Measurements from ENCODE around the gene GAN.

DNA sequence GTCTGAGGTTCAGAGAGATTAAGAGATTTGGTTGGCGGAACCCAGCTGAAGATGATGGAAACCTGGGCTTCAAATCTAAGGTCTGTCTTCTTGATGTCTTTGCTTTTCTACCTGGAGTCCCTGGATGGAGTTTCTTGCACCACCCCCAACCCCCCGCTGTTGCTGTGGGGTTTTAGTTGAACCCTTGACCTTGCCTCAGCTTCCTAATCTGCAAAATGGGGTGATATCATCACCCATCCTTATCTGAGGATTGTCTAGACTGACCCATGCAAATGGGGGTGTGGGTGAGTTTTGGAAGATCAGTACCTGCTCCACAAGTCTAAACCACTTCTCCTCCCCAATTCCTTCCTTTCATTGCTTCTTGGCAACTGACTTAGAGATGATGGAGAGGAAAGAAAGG is 120.8 kb downstream of the GAN start:
- TF ChIP-seq, protein P1, sequence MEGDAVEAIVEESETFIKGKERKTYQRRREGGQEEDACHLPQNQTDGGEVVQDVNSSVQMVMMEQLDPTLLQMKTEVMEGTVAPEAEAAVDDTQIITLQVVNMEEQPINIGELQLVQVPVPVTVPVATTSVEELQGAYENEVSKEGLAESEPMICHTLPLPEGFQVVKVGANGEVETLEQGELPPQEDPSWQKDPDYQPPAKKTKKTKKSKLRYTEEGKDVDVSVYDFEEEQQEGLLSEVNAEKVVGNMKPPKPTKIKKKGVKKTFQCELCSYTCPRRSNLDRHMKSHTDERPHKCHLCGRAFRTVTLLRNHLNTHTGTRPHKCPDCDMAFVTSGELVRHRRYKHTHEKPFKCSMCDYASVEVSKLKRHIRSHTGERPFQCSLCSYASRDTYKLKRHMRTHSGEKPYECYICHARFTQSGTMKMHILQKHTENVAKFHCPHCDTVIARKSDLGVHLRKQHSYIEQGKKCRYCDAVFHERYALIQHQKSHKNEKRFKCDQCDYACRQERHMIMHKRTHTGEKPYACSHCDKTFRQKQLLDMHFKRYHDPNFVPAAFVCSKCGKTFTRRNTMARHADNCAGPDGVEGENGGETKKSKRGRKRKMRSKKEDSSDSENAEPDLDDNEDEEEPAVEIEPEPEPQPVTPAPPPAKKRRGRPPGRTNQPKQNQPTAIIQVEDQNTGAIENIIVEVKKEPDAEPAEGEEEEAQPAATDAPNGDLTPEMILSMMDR (IDR thresholded peaks at IDR 0.05), result no peak
- no peak for TF ChIP-seq POLR2A (IDR thresholded peaks at IDR 0.05; ENCODE audit: low read depth)
- TF ChIP-seq POLR2AphosphoS5 (IDR thresholded peaks at IDR 0.05), result no peak
- TF ChIP-seq EP300 (IDR thresholded peaks at IDR 0.05), result no peak

All from esophagus muscularis mucosa (tissue), 4 donors.